HG03439 (cell line): ENCODE results near the gene PEX13.
"Not testable (repeated sequence)": the region's sequence is repeated elsewhere in the genome, so short reads cannot be mapped to it uniquely, and the experiment has no call there.

Source experiments
- ATAC-seq: cut with Tn5 transposase; IDR thresholded peaks from one replicate; pipeline ENCODE4 v1.9.1; 2021; ENCODE audit warnings: mild to moderate bottlenecking, moderate library complexity; ENCODE audit not compliant: unreplicated experiment

PEX13 gene

GRCh38 chr2:61006486-61007105 is 10.9 kb upstream of the PEX13 start:
- no peak for ATAC-seq

- no peak for ATAC-seq
These were observed 8.2 kb upstream of the PEX13 start for GRCh38 chr2:61009355-61009754.

- no peak for ATAC-seq
These were observed 5.8 kb upstream of the PEX13 start for GRCh38 chr2:61011678-61012077.

GRCh38 chr2:61012303-61012702 is 5.2 kb upstream of the PEX13 start:
- not testable (repeated sequence) for ATAC-seq

GRCh38 chr2:61013382-61013781 is 4.1 kb upstream of the PEX13 start:
- ATAC-seq: no peak

GRCh38 chr2:61014763-61015162 is 2.8 kb upstream of the PEX13 start:
- ATAC-seq: no peak

GRCh38 chr2:61015976-61016375 is 1.5 kb upstream of the PEX13 start:
- ATAC-seq: no peak

GRCh38 chr2:61016392-61017002 is 1.0 kb upstream of the PEX13 start:
- peak; percentile 14 for ATAC-seq

GRCh38 chr2:61017003-61017555 is 441 bp upstream of the PEX13 start:
- peak; percentile 65 for ATAC-seq

GRCh38 chr2:61018318-61018755 is 817 bp downstream of the PEX13 start:
- ATAC-seq: peak; percentile 11

GRCh38 chr2:61018798-61019197 is 1.3 kb downstream of the PEX13 start:
- no peak for ATAC-seq

- no peak for ATAC-seq
These were observed 3.7 kb downstream of the PEX13 start for GRCh38 chr2:61021228-61021660.

- no peak for ATAC-seq
These were observed 6.2 kb downstream of the PEX13 start for GRCh38 chr2:61023670-61024069.

- no peak for ATAC-seq
These were observed 12.0 kb downstream of the PEX13 start for GRCh38 chr2:61029533-61029932.

- ATAC-seq: not testable (repeated sequence)
These were observed 17.1 kb downstream of the PEX13 start for GRCh38 chr2:61034592-61034991.

GRCh38 chr2:61036643-61037042 is 19.1 kb downstream of the PEX13 start:
- ATAC-seq: not testable (repeated sequence)

- ATAC-seq: no peak
These were observed 25.3 kb downstream of the PEX13 start for GRCh38 chr2:61042807-61043206.

GRCh38 chr2:61044636-61045035 is 27.1 kb downstream of the PEX13 start:
- no peak for ATAC-seq

- no peak for ATAC-seq
These were observed 27.7 kb downstream of the PEX13 start for GRCh38 chr2:61045226-61045625.

- no peak for ATAC-seq
These were observed 28.5 kb downstream of the PEX13 start for GRCh38 chr2:61045999-61046398.

- no peak for ATAC-seq
These were observed 38.0 kb downstream of the PEX13 start for GRCh38 chr2:61055557-61055956.

- ATAC-seq: no peak
These were observed 40.0 kb downstream of the PEX13 start for GRCh38 chr2:61057562-61057961.
